Gastroesophageal sphincter (tissue), 4 donors: ENCODE results near the gene AFAP1. TPM values are rescaled to one million over a fixed set of nuclear protein-coding genes. Genes with fewer than 3 reads are reported as not detected.

Source experiments
- ATAC-seq: fragments of 150-250 bp; one replicate; pipeline ENCODE4 v1.9.1; 2016; ENCODE audit warnings: mild to moderate bottlenecking, moderate library complexity
- H3K27ac ChIP-seq, 4 donors: fragments of 200-600 bp; sonication (generic) in 3 of 4; 1 replicate in 3 of 4; 2 replicates in 1 of 4; pipeline ENCODE4 v1.5.1; 2016 to 2019
- H3K27me3 ChIP-seq: fragments of 200-600 bp; sonication (generic); one replicate; pipeline ENCODE4 v1.5.1; 2019
- H3K36me3 ChIP-seq, 2 donors: fragments of 200-600 bp; sonication (generic); one replicate each; pipeline ENCODE4 v1.5.1; 2019; ENCODE audit warnings: control low read depth in 1 of 2
- H3K4me1 ChIP-seq, 3 donors: fragments of 200-600 bp; sonication (generic); 1 replicate in 2 of 3; 2 replicates in 1 of 3; pipeline ENCODE4 v1.5.1; 2016 to 2019; ENCODE audit warnings: control low read depth in 2 of 3
- H3K4me3 ChIP-seq, 2 donors: fragments of 200-600 bp; sonication (generic); one replicate each; pipeline ENCODE4 v1.5.1; 2019; ENCODE audit warnings: mild to moderate bottlenecking in 1 of 2, moderate library complexity in 1 of 2
- H3K9me3 ChIP-seq, 3 donors: fragments of 200-600 bp; sonication (generic); one replicate each; pipeline ENCODE4 v1.5.1; 2017 to 2019; ENCODE audit warnings: control low read depth in 2 of 3
- CTCF ChIP-seq, 4 experiments: fragments of 200-600 bp in 2 of 4; fragments of 450-650 bp in 2 of 4; sonication (generic) in 1 of 4; IDR thresholded peaks; one replicate each; pipeline ENCODE4 v1.5.1; 2017 to 2019; ENCODE audit warnings: antibody characterized with exemption in 4 of 4, mild to moderate bottlenecking in 2 of 4, moderate library complexity in 2 of 4
- EP300 ChIP-seq: sonication (generic); formaldehyde crosslinking; IDR thresholded peaks from one replicate; pipeline ENCODE4 v1.6.1; 2017; ENCODE audit warnings: antibody characterized with exemption, mild to moderate bottlenecking
- POLR2A ChIP-seq, 2 donors: fragments of 450-650 bp; IDR thresholded peaks; one replicate each; pipeline ENCODE4 v1.6.1; 2017; ENCODE audit warnings: antibody characterized with exemption in 2 of 2, mild to moderate bottlenecking in 2 of 2, moderate library complexity in 1 of 2
- POLR2AphosphoS5 ChIP-seq: sonication (generic); formaldehyde crosslinking; IDR thresholded peaks from one replicate; pipeline ENCODE4 v1.6.1; 2017; ENCODE audit warnings: antibody characterized with exemption
- WGBS, 2 donors: methylation state at CpG; one replicate each; pipeline ENCODE4 v1.1.5; 2018; ENCODE audit warnings: low coverage in 1 of 2; 5-methylcytosine and 5-hydroxymethylcytosine counted together
- total RNA-seq, 4 donors: library from RNA; depleted of rRNA; stranded (reverse); fragments of >200 nt; gene quantifications; one replicate each; pipeline ENCODE4 v1.1.0, GENCODE V29; 2016

The AFAP1 gene
- total RNA-seq, 4 donors from 2014 or later: 32.0 to 79.7 (median 48.1) TPM

- Histone ChIP-seq H3K27ac (no peak overlapping the region), H3K4me3 (no peak overlapping the region), H3K36me3 (peaks cover 0 to 21% of the 10 kb centered on the region in 2 donors), H3K9me3 (no peaks in the 10 kb centered on the region), H3K27me3 (no peaks in the 10 kb centered on the region), H3K4me1 (no peaks in the 10 kb centered on the region)
- TF ChIP-seq CTCF (IDR thresholded peaks at IDR 0.05): no peak
- no peak for TF ChIP-seq POLR2A (IDR thresholded peaks at IDR 0.05)
- no peak for TF ChIP-seq POLR2AphosphoS5
- no peak for TF ChIP-seq EP300
- 83 to 93% methylated on average over 4 of the region's 4 CpGs for WGBS, 2 donors
- ATAC-seq: no peak
Observed at GRCh38 chr4:7731437-7731836, 208.2 kb downstream of the AFAP1 start.

GRCh38 chr4:7727749-7728148 lies 211.9 kb downstream of the AFAP1 start:
- Histone ChIP-seq H3K4me1 (no peaks in the 10 kb centered on the region), H3K27ac (no peak overlapping the region), H3K4me3 (no peak overlapping the region), H3K9me3 (no peaks in the 10 kb centered on the region), H3K36me3 (peaks cover 0 to 17% of the 10 kb centered on the region in 2 donors), H3K27me3 (no peaks in the 10 kb centered on the region)
- no peak for TF ChIP-seq POLR2AphosphoS5
- TF ChIP-seq EP300: no peak
- no peak for TF ChIP-seq CTCF (IDR thresholded peaks at IDR 0.05)
- no peak for TF ChIP-seq POLR2A (IDR thresholded peaks at IDR 0.05)
- no peak for ATAC-seq
- WGBS, 2 donors: 100% methylated on average over 1 of the region's 1 CpG; no CpG with 5 or more reads in 1 of the 2 donors

- TF ChIP-seq POLR2A (IDR thresholded peaks at IDR 0.05) (no peak), POLR2AphosphoS5 (no peak), EP300 (no peak), CTCF (IDR thresholded peaks at IDR 0.05) (no peak)
- Histone ChIP-seq H3K36me3 (peaks cover 0 to 14% of the 10 kb centered on the region in 2 donors), H3K4me1 (no peaks in the 10 kb centered on the region), H3K4me3 (no peak overlapping the region), H3K27ac (no peak overlapping the region), H3K27me3 (no peaks in the 10 kb centered on the region), H3K9me3 (no peaks in the 10 kb centered on the region)
- 67% methylated on average over 3 of the region's 22 CpGs; no CpG with 5 or more reads in 1 of the 2 donors for WGBS, 2 donors
- ATAC-seq: no peak
Observed at GRCh38 chr4:7726665-7727413, 212.8 kb downstream of the AFAP1 start.

- Histone ChIP-seq H3K4me1 (no peaks in the 10 kb centered on the region), H3K27ac (no peak overlapping the region), H3K9me3 (no peaks in the 10 kb centered on the region), H3K4me3 (no peak overlapping the region), H3K36me3 (peaks cover 0 to 14% of the 10 kb centered on the region in 2 donors), H3K27me3 (no peaks in the 10 kb centered on the region)
- WGBS, 2 donors: no CpG with 5 or more reads among the region's 9 CpGs
- TF ChIP-seq POLR2AphosphoS5 (no peak), CTCF (IDR thresholded peaks at IDR 0.05) (no peak), POLR2A (IDR thresholded peaks at IDR 0.05) (no peak), EP300 (no peak)
- ATAC-seq: no peak
Observed at GRCh38 chr4:7725951-7726350, 213.7 kb downstream of the AFAP1 start.

GRCh38 chr4:7723625-7724024 lies 216.0 kb downstream of the AFAP1 start:
- Histone ChIP-seq H3K4me1 (peaks cover 0 to 7% (median 0%) of the 10 kb centered on the region in 3 donors), H3K36me3 (peaks cover 0 to 7% of the 10 kb centered on the region in 2 donors), H3K9me3 (no peaks in the 10 kb centered on the region), H3K4me3 (no peak overlapping the region), H3K27me3 (peaks cover 6% of the 10 kb centered on the region), H3K27ac (no peak overlapping the region)
- no peak for ATAC-seq
- no CpG with 5 or more reads among the region's 16 CpGs for WGBS, 2 donors
- TF ChIP-seq POLR2A (IDR thresholded peaks at IDR 0.05): no peak
- no peak for TF ChIP-seq POLR2AphosphoS5
- no peak for TF ChIP-seq EP300
- no peak for TF ChIP-seq CTCF (IDR thresholded peaks at IDR 0.05)
